ENCODE measurements around the gene SPART.

DNA sequence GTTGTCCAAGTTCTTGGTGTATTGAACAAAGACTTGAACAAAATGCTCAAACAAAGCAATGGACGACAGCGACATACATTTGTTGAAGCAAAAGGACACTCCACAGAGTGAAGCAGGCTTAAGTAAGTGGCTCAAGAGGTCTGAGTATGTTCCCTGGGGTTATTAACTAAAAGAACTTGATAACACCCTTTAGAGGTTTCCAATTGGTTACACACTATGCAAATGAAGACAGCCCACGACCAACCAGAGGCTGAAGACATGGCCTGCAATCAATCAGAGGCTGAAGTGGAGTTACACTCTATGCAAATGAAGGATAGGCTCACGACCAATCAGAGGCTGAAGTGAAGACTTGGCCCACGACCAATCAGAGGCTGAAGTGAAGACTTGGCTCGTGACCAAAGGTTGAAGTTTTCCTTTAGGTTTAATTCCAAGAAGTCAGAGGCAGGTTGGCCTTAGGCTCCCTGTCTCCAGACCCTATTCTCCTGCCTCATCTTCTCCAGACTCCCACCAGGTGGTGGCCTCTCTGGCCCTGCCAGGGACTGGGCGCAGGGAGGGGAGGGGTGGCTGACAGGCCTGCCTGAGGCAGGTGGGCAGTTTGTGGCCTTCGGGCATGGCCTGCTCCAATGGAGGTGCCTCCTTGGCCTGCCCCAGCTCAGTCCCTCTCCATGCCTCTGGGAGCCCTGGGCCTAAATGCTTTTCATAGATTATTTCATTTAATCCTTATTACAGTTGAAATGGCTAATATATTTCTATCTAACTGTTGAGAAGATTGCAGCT lies 86.6 kb downstream of the SPART start:
- TF ChIP-seq CTCF (IDR thresholded peaks at IDR 0.05) (no peak), POLR2A (IDR thresholded peaks at IDR 0.05) (no peak)
